Right ventricle myocardium inferior (tissue), 1 donor: Measurements from ENCODE around the gene NFXL1. TPM values are rescaled to one million over a fixed set of nuclear protein-coding genes. Genes with fewer than 3 reads are reported as not detected.

Source experiments
- ATAC-seq: fragments of 200-7000 bp; cut with Tn5 transposase; one replicate; pipeline ENCODE4 v1.9.1; 2020; ENCODE audit warnings: mild to moderate bottlenecking, moderate library complexity
- DNase-seq: peaks from one replicate; pipeline ENCODE4 v3.0.0; 2021; ENCODE audit errors: missing footprints
- intact Hi-C: fragments of 100-400 bp; cut with DNase I; formaldehyde crosslinking; loops from one replicate; pipeline ENCODE4 v1.11.0; 2022
- total RNA-seq: library from RNA; stranded (reverse); fragmentation: NEBNext Ultra II Directional; extraction: Animal tissue kit (Norgen Biotek cat#: 25700); gene quantifications from one replicate; pipeline ENCODE4 v1.2.1, GENCODE V29; 2021
- donor health status: DM: no; HTN: yes; CAD: no; lungs with severe emphysema.

NFXL1 gene
- total RNA-seq, 1 donor from 2014 or later, result 3.9 TPM

DNA sequence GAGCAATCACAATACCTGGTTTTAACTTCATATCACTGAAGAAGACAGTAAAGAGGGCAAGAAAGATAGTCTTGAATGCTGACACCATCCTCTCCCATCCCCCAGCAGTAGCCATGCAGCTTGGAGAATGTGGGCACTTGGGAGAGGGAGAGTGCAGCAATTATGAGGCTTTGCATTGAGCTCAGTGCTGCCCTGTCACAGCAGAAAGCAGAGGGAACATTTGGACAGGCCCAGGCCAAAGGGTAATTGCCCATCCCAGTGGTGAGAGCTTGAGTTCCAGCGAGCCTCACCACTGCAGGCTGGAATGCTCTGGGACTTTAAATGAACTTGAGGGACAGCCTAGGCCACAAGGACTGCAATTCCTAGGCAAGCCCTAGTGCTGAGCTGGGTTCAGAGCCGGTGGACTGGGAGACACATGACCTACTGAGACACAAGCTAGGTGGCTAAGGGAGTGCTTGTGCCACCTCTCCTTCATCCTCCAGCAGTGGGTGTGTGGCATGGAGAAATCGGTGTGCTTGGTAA is 112.8 kb downstream of the NFXL1 start:
- ATAC-seq (peak; percentile 42), DNase-seq (peak; percentile 21)
- intact Hi-C loops, result no loop called here

DNA sequence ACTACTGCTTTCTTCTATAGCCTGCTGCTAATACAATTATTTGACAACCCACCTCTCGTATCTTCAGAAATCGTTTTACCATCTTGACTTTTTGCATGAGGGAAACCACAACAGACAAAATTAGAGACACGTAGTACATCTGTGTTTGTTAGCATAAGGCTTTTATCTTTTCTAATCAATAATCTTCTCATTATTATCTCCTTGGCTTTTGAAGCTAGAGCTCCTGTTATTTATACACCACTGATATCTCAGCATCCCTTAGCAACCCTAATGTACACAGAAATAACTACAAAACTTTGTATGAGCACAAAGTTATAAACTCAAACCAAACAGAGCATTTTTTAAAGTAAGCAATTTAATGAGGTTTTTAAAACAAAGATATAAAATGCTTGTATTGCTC is 116.2 kb downstream of the NFXL1 start:
- DNase-seq (no peak), ATAC-seq (no peak)
- intact Hi-C loops, result no loop called here

Other genes with a start within 250 kb of the NFXL1 start
- 53.9 TPM for gene CORIN, start 76.5 kb downstream of the NFXL1 start, total RNA-seq
- gene CNGA1, start 102.1 kb upstream of the NFXL1 start, total RNA-seq, result not detected
- gene NIPAL1, start 102.2 kb upstream of the NFXL1 start, total RNA-seq, result 0.70 TPM
- 1.0 TPM for gene TXK, start 219.7 kb upstream of the NFXL1 start, total RNA-seq